Measurements from ENCODE around the gene ATG9B. TPM values are rescaled to one million over a fixed set of nuclear protein-coding genes. Genes with fewer than 3 reads are reported as not detected.

ATG9B gene
- total and polyA plus RNA-seq, 9 of the 15 experiments (the other 6 are each of a cell fraction or from before 2014, with no cell fraction given), result 0.29 to 8.0 (median 2.1) TPM

- TF ChIP-seq U2AF1 (optimal IDR thresholded peaks at IDR 0.05; ENCODE audit: low read depth, low read length) (no peak), MCM3 (IDR thresholded peaks at IDR 0.05) (no peak), MCM5 (IDR thresholded peaks at IDR 0.05; ENCODE audit: low read depth) (no peak), ZSCAN29 (IDR thresholded peaks at IDR 0.05) (no peak), HMGXB4 (CRISPR knock-in tag; IDR thresholded peaks at IDR 0.05) (peak; percentile 22; the same call in 1 of the 2 replicates), SP2 (IDR thresholded peaks at IDR 0.05; ENCODE audit: extremely low read depth, low read depth, low read length, poor library complexity, severe bottlenecking) (no peak), RBM34 (IDR thresholded peaks at IDR 0.05; ENCODE audit: borderline replicate concordance, insufficient read depth, low read length) (no peak), EP400 (IDR thresholded peaks at IDR 0.05) (no peak), ZBTB26 (CRISPR knock-in tag; IDR thresholded peaks at IDR 0.05) (no peak), CHD1 (IDR thresholded peaks at IDR 0.05; ENCODE audit: low read length) (no peak), ZNF146 (CRISPR knock-in tag; IDR thresholded peaks at IDR 0.05; ENCODE audit: unreplicated experiment) (no peak), ZNF512 (tag; IDR thresholded peaks at IDR 0.05) (no peak), TFE3 (CRISPR knock-in tag; IDR thresholded peaks at IDR 0.05) (peak; percentile 74), ESRRB (CRISPR knock-in tag; IDR thresholded peaks at IDR 0.05; ENCODE audit: borderline replicate concordance) (no peak), POLR2B (IDR thresholded peaks at IDR 0.05; ENCODE audit: low read depth, partially characterized antibody) (no peak), EHMT2 (IDR thresholded peaks at IDR 0.05) (no peak), E2F3 (CRISPR knock-in tag; IDR thresholded peaks at IDR 0.05) (peak; percentile 30; the same call in 1 of the 2 replicates), HDAC3 (IDR thresholded peaks at IDR 0.05; ENCODE audit: borderline replicate concordance, partially characterized antibody) (no peak), BRCA1 (IDR thresholded peaks at IDR 0.05) (no peak), BRCA1 (CRISPR knock-in tag; IDR thresholded peaks at IDR 0.05) (no peak), PTTG1 (tag; IDR thresholded peaks at IDR 0.05; ENCODE audit: low read depth) (no peak), E2F4 (CRISPR knock-in tag; IDR thresholded peaks at IDR 0.05; ENCODE audit: low read depth) (no peak)
These were observed 38.3 kb upstream of the ATG9B start (continued) for GRCh38 chr7:151062399-151063211.
